ENCODE measurements around the gene MRPL46.

GRCh38 chr15:88512601-88513000, 45.4 kb upstream of the MRPL46 start:
- TF ChIP-seq CTCF (IDR thresholded peaks at IDR 0.05) (no peak), POLR2A (IDR thresholded peaks at IDR 0.05) (no peak)
